Activated effector memory CD4-positive, alpha-beta T cell treated with anti-CD3 and anti-CD28 coated beads, Interleukin-2, amount 50 U/mL, for 16 hours (primary cell): Measurements from ENCODE around the gene FOXK1.

Experiments
- DNase-seq: peaks from one replicate; pipeline ENCODE4 v3.0.0-alpha.2; 2020

The FOXK1 gene

DNA sequence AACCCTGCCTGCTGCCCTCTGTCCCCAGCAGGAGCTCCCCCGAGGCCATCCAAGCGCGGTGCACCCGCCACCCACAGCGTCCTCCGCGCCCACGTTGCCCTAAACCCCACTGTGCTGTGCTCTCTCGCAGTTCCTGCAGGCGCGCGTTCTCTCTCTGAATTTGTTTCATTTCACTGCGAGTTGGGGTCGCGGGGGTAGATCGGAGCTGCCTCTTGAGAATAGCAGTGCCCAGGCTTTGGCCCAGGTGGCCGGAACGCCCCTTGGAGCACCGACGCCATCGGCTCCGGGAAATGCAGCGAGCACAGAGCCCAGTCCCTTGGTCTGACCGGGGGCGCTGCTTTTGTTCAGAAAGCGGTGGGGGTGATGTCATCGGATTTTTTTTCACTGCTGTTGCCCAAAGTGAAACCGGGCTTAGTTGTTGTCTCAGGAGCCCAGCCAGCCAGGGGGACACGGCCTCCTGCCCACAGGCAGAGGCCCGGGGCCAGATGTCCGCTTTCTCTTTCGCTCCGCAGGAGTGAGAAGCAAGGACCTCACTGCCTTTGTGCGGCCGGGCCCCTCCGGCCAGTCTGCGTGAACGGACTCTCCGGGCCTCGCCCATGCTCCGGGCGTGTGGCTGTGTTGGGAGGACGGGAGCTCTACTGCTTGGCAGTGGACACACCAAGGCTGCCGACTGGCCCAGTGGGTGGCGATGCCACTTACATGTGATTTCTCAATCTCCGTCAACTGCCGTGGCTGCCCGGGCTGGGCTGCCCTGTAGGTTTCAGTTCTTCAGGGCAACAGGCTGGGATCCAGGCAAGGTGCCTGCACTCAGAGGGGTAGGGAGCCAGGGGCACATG, 43.1 kb downstream of the FOXK1 start:
- peak; percentile 73 for DNase-seq

- no peak for DNase-seq
Observed at GRCh38 chr7:4725850-4726450, 43.9 kb downstream of the FOXK1 start.

GRCh38 chr7:4726566-4726965, 44.5 kb downstream of the FOXK1 start:
- DNase-seq, result no peak

- no peak for DNase-seq
Observed at GRCh38 chr7:4727914-4728705, 46.0 kb downstream of the FOXK1 start.

GRCh38 chr7:4729266-4729665, 47.2 kb downstream of the FOXK1 start:
- no peak for DNase-seq

DNA sequence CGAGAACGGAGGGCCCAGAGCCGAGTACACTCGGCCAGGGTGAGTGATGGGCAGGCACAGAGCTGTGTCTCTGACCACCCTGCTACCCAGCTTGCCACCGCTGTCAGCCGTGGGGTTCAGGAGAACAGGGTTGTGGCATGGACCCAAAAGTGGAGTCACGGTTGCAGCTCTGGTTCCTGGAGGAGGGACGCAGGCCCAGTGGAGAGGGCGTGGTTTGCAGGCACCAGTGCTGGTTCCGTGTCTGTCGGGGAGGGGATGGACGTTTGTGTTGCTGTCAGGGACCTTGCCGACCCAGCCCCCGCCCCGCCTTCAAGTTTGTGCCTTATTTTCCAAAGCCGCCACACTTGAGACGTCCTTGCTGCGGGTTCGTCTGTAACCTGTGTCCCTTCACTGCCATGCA, 48.2 kb downstream of the FOXK1 start:
- DNase-seq, result no peak

DNA sequence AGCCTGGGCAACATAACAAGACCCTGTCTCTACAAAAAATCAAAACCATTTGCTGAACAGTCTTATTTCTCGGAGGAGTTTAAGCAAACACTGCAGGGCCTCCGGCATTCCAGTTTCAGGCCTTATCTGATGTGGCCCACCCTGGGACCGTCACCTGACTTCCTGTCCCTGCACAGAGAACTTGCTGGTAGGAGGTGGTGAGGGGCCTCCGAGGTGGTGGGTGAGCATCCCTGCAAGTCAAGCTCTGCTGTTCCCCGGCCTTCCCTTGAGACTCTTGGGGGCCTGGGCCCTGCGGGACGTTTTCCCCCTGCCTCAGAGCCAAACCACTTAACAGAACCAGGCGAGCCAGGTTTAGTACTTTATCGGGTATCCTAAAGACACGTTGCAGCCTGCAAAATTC, 48.9 kb downstream of the FOXK1 start:
- DNase-seq, result no peak

DNA sequence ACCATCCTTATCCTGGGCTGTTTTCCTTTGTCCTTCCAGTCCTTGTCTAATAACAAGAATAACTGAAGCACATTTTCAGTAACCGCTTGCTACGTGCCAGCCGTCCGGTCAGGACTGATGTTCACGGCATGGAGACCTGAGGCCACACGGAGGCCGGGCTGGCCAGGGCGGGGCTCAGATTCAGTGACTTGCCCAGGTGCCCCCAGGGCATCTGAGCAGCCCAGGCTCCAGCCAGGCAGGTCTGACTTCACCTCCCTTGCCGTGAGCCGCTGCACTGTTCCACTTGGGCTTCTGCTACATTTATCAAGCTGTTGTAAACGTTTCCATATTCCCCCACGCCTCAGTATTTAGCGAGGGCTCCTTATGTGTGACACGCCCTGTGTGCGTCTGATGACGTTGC, 49.7 kb downstream of the FOXK1 start:
- DNase-seq, result no peak

- no peak for DNase-seq
Observed at GRCh38 chr7:4733936-4734528, 51.9 kb downstream of the FOXK1 start.

- DNase-seq, result no peak
Observed at GRCh38 chr7:4734587-4735345, 52.7 kb downstream of the FOXK1 start.

- no peak for DNase-seq
Observed at GRCh38 chr7:4737300-4737699, 55.2 kb downstream of the FOXK1 start.

DNA sequence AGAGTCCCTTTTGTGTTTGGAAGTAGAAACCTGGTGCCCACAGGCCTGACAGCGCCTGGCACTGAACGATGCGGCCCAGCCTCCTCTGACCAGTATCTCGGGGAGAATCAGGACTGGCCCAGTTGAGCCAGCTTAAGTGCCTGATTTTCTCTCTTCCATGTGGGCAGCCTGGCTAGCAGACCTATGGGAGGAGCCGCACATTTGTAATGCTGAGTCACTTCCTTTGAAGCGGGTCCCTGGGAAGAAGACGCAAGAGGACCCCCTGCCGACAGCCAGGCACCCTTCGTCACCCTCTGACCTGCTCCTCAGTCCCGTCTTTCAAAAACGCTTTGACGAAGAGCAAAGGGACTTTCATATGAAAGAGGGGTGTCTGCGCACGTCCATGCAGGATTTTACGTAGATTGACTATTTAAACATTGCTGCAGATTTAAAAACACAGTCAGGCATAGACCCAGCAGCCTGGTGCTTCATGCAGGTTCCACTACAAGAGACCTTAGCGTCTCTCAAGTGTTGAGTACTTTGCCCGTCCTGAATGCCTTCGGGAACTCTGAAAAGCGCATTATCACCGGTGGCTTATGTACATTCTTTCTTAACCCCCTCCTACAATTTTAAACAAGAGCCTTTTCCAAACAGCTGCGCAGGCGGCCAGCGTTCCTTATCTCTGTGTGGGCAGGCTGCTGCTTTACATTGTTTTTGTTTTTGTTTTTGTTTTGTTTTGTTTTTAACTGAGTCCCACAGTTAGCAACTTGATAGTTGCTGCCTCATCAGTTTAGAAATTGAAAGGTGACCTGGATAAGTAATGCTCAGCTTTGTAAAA, 56.8 kb downstream of the FOXK1 start:
- DNase-seq, result no peak

- peak; percentile 76 for DNase-seq
Observed at GRCh38 chr7:4739528-4739992, 57.5 kb downstream of the FOXK1 start.

DNA sequence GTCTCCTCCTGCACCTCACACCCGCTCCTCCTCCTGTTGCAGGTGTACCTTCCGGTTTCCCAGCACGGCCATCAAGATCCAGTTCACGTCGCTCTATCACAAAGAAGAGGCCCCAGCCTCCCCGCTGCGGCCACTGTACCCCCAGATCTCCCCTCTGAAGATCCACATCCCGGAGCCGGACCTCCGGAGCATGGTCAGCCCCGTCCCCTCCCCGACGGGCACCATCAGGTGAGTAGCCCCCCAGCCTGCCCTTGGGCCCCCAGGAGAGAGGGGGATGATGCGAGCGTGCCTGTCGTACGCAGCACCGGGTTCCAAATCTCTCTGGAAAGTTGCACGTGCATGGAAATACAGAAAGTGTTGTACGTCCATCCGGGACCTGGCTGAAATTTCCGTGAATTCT, 58.7 kb downstream of the FOXK1 start:
- DNase-seq, result no peak

- no peak for DNase-seq
Observed at GRCh38 chr7:4742051-4742573, 60.0 kb downstream of the FOXK1 start.

GRCh38 chr7:4742852-4743251, 60.8 kb downstream of the FOXK1 start:
- no peak for DNase-seq

GRCh38 chr7:4744391-4745264, 62.5 kb downstream of the FOXK1 start:
- peak; percentile 90 for DNase-seq

- no peak for DNase-seq
Observed at GRCh38 chr7:4745265-4745919, 63.3 kb downstream of the FOXK1 start.
